Thoracic aorta (tissue), 2 donors: ENCODE measurements around the gene ADH7. TPM values are rescaled to one million over a fixed set of nuclear protein-coding genes. Genes with fewer than 3 reads are reported as not detected.

Source experiments
- ATAC-seq: fragments of 150-250 bp; one replicate; pipeline ENCODE4 v1.8.0; 2017; ENCODE audit warnings: low read depth; ENCODE audit not compliant: insufficient number of reproducible peaks, low FRiP score
- DNase-seq: peaks from one replicate; pipeline ENCODE4 v3.0.0-alpha.2; 2020; ENCODE audit warnings: low spot score
- H3K27ac ChIP-seq, 2 donors: fragments of 200-600 bp; sonication (generic); 1 replicate in 1 of 2; 2 replicates in 1 of 2; pipeline ENCODE4 v1.5.1; 2016; ENCODE audit warnings: mild to moderate bottlenecking in 2 of 2, moderate library complexity in 2 of 2
- H3K27me3 ChIP-seq: fragments of 200-600 bp; sonication (generic); replicated peaks from 2 replicates; pipeline ENCODE4 v1.6.0; 2016; ENCODE audit warnings: mild to moderate bottlenecking; ENCODE audit not compliant: insufficient read depth
- H3K36me3 ChIP-seq: fragments of 200-600 bp; sonication (generic); one replicate; pipeline ENCODE4 v1.5.1; 2016
- H3K4me1 ChIP-seq, 2 donors: fragments of 200-600 bp; sonication (generic); 1 replicate in 1 of 2; 2 replicates in 1 of 2; pipeline versions ENCODE4 v1.5.1 to v1.6.0; 2016; ENCODE audit warnings: low read depth in 2 of 2, mild to moderate bottlenecking in 1 of 2; ENCODE audit not compliant: control insufficient read depth in 1 of 2
- H3K4me3 ChIP-seq: fragments of 200-600 bp; sonication (generic); 2 replicates; pipeline ENCODE4 v1.5.1; 2016; ENCODE audit warnings: mild to moderate bottlenecking
- H3K9me3 ChIP-seq: fragments of 200-600 bp; sonication (generic); 2 replicates; pipeline ENCODE4 v1.5.1; 2016
- CTCF ChIP-seq: fragments of 200-600 bp; sonication (generic); IDR thresholded peaks from one replicate; pipeline ENCODE4 v1.5.1; 2019; ENCODE audit warnings: antibody characterized with exemption
- total RNA-seq, 2 donors: library from RNA; depleted of rRNA; stranded (reverse); fragments of >200 nt; gene quantifications; one replicate each; pipeline versions ENCODE4 v1.1.0 to v1.2.3, GENCODE V29; 2016

ADH7 gene
- total RNA-seq, 2 donors from 2014 or later, result not detected

GRCh38 chr4:99459546-99460042, 24.5 kb upstream of the ADH7 start:
- no peaks in the 10 kb centered on the region for H3K9me3 ChIP-seq
- H3K36me3 ChIP-seq, result no peaks in the 10 kb centered on the region
- no peak overlapping the region for H3K27ac ChIP-seq
- H3K4me3 ChIP-seq, result no peak overlapping the region
- TF ChIP-seq CTCF, result no peak
- H3K4me1 ChIP-seq, result no peaks in the 10 kb centered on the region
- ATAC-seq (no peak), DNase-seq (no peak)
- H3K27me3 ChIP-seq, result no peaks in the 10 kb centered on the region

GRCh38 chr4:99458911-99459447, 23.8 kb upstream of the ADH7 start:
- H3K4me3 ChIP-seq, result no peak overlapping the region
- H3K27ac ChIP-seq, result no peak overlapping the region
- TF ChIP-seq CTCF, result no peak
- H3K9me3 ChIP-seq, result no peaks in the 10 kb centered on the region
- H3K27me3 ChIP-seq, result no peaks in the 10 kb centered on the region
- no peak for ATAC-seq
- DNase-seq, result no peak
- H3K4me1 ChIP-seq, result no peaks in the 10 kb centered on the region
- no peaks in the 10 kb centered on the region for H3K36me3 ChIP-seq

GRCh38 chr4:99457676-99458075, 22.5 kb upstream of the ADH7 start:
- no peaks in the 10 kb centered on the region for H3K4me1 ChIP-seq
- H3K36me3 ChIP-seq, result no peaks in the 10 kb centered on the region
- H3K27me3 ChIP-seq, result no peaks in the 10 kb centered on the region
- ATAC-seq (no peak), DNase-seq (no peak)
- H3K9me3 ChIP-seq, result no peaks in the 10 kb centered on the region
- H3K4me3 ChIP-seq, result no peak overlapping the region
- no peak for TF ChIP-seq CTCF
- no peak overlapping the region for H3K27ac ChIP-seq

- no peak for ATAC-seq
- Histone ChIP-seq H3K4me1 (no peaks in the 10 kb centered on the region), H3K27ac (no peak overlapping the region), H3K4me3 (no peak overlapping the region), H3K36me3 (no peaks in the 10 kb centered on the region), H3K9me3 (no peaks in the 10 kb centered on the region), H3K27me3 (no peaks in the 10 kb centered on the region)
- no peak for DNase-seq
- no peak for TF ChIP-seq CTCF
Observed at GRCh38 chr4:99457270-99457669, 22.1 kb upstream of the ADH7 start.

- no peak for TF ChIP-seq CTCF
- Histone ChIP-seq H3K4me1 (peaks cover 0 to 12% of the 10 kb centered on the region in 2 donors), H3K9me3 (no peaks in the 10 kb centered on the region), H3K4me3 (no peak overlapping the region), H3K27ac (peak overlapping the region in 1 of 2 donors; percentile 18), H3K27me3 (no peaks in the 10 kb centered on the region), H3K36me3 (no peaks in the 10 kb centered on the region)
- ATAC-seq (no peak), DNase-seq (no peak)
Observed at GRCh38 chr4:99447513-99447912, 12.4 kb upstream of the ADH7 start.
